Activated T-cell treated with anti-CD3 and anti-CD28 coated beads, Interleukin-2, amount 50 U/mL, for 24 hours (primary cell): ENCODE measurements around the gene PLXDC2.

Experiments used
- DNase-seq: peaks from one replicate; pipeline ENCODE4 v3.0.0-alpha.2; 2020
- H3K27ac Mint-ChIP-seq: 2 replicates; pipeline ENCODE4 v1.8.0; 2020; ENCODE audit warnings: mild to moderate bottlenecking, mixed read lengths
- H3K27me3 Mint-ChIP-seq: 2 replicates; pipeline ENCODE4 v1.8.0; 2020; ENCODE audit warnings: mixed read lengths
- H3K36me3 Mint-ChIP-seq: 2 replicates; pipeline ENCODE4 v1.8.0; 2020; ENCODE audit warnings: low read depth, mixed read lengths
- H3K4me1 Mint-ChIP-seq: 2 replicates; pipeline ENCODE4 v1.8.0; 2020; ENCODE audit warnings: low read depth, mixed read lengths
- H3K4me3 Mint-ChIP-seq: 2 replicates; pipeline ENCODE4 v1.8.0; 2020; ENCODE audit warnings: mild to moderate bottlenecking, moderate library complexity, mixed read lengths
- H3K9me3 Mint-ChIP-seq: 2 replicates; pipeline ENCODE4 v1.8.0; 2020; ENCODE audit warnings: mixed read lengths

The PLXDC2 gene

DNA sequence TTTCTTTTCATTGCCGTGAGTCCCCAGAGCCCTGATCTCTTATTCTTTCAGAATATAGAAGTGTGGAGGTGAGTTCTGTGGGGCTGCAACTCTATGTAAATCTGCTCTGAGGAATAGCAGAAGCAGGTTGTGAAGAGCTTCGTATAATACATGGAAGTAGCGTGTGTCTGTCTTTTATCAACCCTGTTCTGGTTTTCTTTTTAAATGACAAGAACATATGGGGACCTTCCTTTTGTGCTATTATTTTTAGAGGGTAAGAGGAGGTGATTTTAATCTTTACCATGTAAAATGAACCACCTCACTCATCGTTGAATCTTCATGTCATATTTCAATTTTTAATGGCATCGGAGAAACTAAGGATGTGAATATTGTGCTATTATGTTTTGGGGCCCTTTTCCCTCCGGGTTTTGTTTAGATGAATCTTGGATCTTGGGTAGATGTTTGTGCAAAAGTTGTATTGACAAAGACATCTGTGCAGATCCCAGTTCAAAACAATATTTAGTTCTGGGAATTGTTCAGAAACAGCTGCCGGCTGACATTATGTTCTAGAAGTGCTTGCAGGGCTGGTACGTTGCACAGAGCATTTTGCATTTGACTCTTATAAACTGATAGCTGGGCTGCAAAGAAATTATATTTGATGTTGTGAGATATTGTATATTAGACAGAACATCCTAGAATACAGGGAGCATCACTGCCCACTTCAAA, 46.7 kb downstream of the PLXDC2 start:
- no peak overlapping the region for H3K27ac Mint-ChIP-seq
- no peaks in the 10 kb centered on the region for H3K36me3 Mint-ChIP-seq
- peaks cover 14% of the 10 kb centered on the region for H3K9me3 Mint-ChIP-seq
- H3K4me3 Mint-ChIP-seq: no peak overlapping the region
- no peaks in the 10 kb centered on the region for H3K4me1 Mint-ChIP-seq
- DNase-seq: no peak
- H3K27me3 Mint-ChIP-seq: no peaks in the 10 kb centered on the region

- DNase-seq: no peak
- Mint-ChIP-seq H3K9me3 (peaks cover 3% of the 10 kb centered on the region), H3K27ac (no peak overlapping the region), H3K4me1 (no peaks in the 10 kb centered on the region), H3K4me3 (no peak overlapping the region), H3K36me3 (no peaks in the 10 kb centered on the region), H3K27me3 (no peaks in the 10 kb centered on the region)
These were observed 49.4 kb downstream of the PLXDC2 start for GRCh38 chr10:19865676-19866075.

DNA sequence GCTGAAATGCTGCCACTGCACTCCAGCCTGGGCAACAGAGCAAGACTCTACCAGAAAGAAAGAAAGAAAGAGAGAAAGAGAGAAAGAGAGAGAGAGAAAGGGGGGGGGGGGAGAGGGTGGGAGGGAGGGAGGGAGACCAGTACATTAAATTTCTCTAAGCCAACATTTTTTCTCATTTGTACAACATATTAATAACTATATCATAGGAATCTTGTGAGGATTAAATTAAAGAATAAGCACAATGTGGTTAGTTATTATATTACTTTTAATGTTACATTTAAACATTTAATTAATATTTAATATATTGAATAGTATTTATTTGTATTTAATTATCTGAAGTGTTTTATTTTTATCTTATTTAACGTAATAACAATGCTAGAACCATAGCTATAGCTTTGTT, 53.1 kb downstream of the PLXDC2 start:
- Mint-ChIP-seq H3K9me3 (no peaks in the 10 kb centered on the region), H3K4me1 (no peaks in the 10 kb centered on the region), H3K27ac (no peak overlapping the region), H3K36me3 (no peaks in the 10 kb centered on the region), H3K27me3 (no peaks in the 10 kb centered on the region), H3K4me3 (no peak overlapping the region)
- no peak for DNase-seq

GRCh38 chr10:19872504-19873271, 56.5 kb downstream of the PLXDC2 start:
- no peaks in the 10 kb centered on the region for H3K27me3 Mint-ChIP-seq
- H3K9me3 Mint-ChIP-seq: no peaks in the 10 kb centered on the region
- H3K4me3 Mint-ChIP-seq: no peak overlapping the region
- no peak for DNase-seq
- H3K36me3 Mint-ChIP-seq: no peaks in the 10 kb centered on the region
- no peak overlapping the region for H3K27ac Mint-ChIP-seq
- H3K4me1 Mint-ChIP-seq: no peaks in the 10 kb centered on the region

DNA sequence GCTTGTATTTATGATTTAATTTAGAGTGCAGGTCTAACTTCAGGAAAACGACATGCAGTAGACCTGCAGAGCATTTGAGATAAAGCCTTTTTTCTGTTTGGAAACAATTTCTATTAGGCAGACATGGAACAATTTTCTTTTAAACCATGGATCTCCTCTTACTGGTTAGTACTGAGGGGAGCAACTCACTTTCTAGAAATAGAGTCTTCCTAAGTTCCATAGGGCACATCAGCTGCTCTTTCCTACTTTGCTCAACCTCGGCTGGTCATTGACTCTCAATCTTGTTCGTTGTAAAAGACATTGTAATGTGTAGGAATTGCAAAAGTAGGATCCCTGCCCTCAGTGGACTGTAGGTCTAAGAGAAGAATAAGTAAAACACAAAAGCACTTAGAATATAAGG, 58.0 kb downstream of the PLXDC2 start:
- no peak overlapping the region for H3K4me3 Mint-ChIP-seq
- H3K4me1 Mint-ChIP-seq: no peaks in the 10 kb centered on the region
- no peak overlapping the region for H3K27ac Mint-ChIP-seq
- no peaks in the 10 kb centered on the region for H3K9me3 Mint-ChIP-seq
- no peaks in the 10 kb centered on the region for H3K36me3 Mint-ChIP-seq
- DNase-seq: no peak
- no peaks in the 10 kb centered on the region for H3K27me3 Mint-ChIP-seq

- Mint-ChIP-seq H3K4me3 (no peak overlapping the region), H3K4me1 (no peaks in the 10 kb centered on the region), H3K27ac (no peak overlapping the region), H3K36me3 (no peaks in the 10 kb centered on the region), H3K9me3 (no peaks in the 10 kb centered on the region), H3K27me3 (no peaks in the 10 kb centered on the region)
- DNase-seq: no peak
These were observed 58.6 kb downstream of the PLXDC2 start for GRCh38 chr10:19874791-19875190.

DNA sequence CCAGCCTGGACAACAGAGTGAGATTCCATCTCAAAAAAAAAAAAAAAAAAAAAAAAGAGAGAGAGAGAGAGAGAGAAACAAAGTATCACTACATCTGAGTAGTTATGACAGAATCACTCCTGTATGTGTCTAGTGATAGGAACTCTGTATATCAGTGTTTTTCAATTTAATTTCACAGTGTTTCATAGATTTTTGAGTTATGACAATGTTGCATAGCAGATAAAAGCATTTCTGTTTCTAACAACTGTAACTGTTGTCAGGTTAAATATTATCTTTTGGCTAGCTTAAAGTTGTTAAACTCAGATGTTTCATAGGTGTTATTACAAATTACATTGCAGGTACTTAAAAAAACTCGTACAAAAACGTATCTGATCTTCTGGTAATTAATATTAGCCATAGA, 60.3 kb downstream of the PLXDC2 start:
- no peaks in the 10 kb centered on the region for H3K4me1 Mint-ChIP-seq
- H3K27me3 Mint-ChIP-seq: no peaks in the 10 kb centered on the region
- H3K27ac Mint-ChIP-seq: no peak overlapping the region
- peaks cover 2% of the 10 kb centered on the region for H3K9me3 Mint-ChIP-seq
- H3K36me3 Mint-ChIP-seq: no peaks in the 10 kb centered on the region
- no peak for DNase-seq
- no peak overlapping the region for H3K4me3 Mint-ChIP-seq

DNA sequence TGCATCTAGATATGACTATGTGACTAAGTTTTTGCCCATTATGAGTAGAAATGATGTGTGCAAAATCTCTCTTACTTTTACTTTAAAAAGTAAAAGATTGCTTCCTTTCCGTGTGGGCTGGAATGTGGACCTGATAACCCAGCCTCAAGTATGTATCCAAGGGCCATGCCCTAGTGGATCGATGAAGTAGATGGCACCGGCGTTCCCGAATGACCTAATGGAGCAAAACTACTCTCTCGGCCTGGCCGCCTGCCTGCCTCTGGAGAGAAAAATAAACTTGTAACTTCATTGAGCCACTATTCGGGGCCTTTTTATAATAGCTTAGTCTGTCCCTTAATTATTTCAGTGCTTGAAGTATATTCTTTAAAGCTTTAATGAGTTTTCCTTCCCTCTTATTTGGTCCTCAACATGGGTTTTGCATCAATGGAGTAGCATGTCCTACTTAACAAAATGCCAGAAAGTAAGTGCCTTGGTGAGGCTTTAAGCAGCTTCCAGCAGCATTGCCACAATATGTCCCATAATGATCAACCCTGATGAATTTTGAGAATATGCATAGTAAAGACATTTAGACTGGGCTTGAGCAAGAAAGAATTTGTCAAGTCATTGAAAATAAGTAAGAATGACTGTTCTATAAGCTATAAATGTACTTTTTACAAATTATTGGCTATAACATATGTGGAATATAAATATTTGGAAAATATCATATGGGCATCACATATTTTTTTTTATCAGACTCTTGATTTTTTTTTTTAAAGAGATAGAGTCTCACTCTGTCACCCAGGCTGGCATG, 61.4 kb downstream of the PLXDC2 start:
- no peaks in the 10 kb centered on the region for H3K4me1 Mint-ChIP-seq
- peaks cover 6% of the 10 kb centered on the region for H3K9me3 Mint-ChIP-seq
- H3K27me3 Mint-ChIP-seq: no peaks in the 10 kb centered on the region
- no peak overlapping the region for H3K4me3 Mint-ChIP-seq
- no peaks in the 10 kb centered on the region for H3K36me3 Mint-ChIP-seq
- no peak for DNase-seq
- no peak overlapping the region for H3K27ac Mint-ChIP-seq

GRCh38 chr10:19882621-19883020, 66.4 kb downstream of the PLXDC2 start:
- Mint-ChIP-seq H3K4me1 (no peaks in the 10 kb centered on the region), H3K36me3 (no peaks in the 10 kb centered on the region), H3K27me3 (no peaks in the 10 kb centered on the region), H3K4me3 (no peak overlapping the region), H3K9me3 (peaks cover 6% of the 10 kb centered on the region), H3K27ac (no peak overlapping the region)
- no peak for DNase-seq

- Mint-ChIP-seq H3K27me3 (no peaks in the 10 kb centered on the region), H3K36me3 (no peaks in the 10 kb centered on the region), H3K4me1 (no peaks in the 10 kb centered on the region), H3K27ac (no peak overlapping the region), H3K4me3 (no peak overlapping the region), H3K9me3 (no peaks in the 10 kb centered on the region)
- no peak for DNase-seq
These were observed 71.9 kb downstream of the PLXDC2 start for GRCh38 chr10:19888061-19888660.

GRCh38 chr10:19889256-19889655, 73.0 kb downstream of the PLXDC2 start:
- DNase-seq: no peak
- Mint-ChIP-seq H3K27me3 (no peaks in the 10 kb centered on the region), H3K27ac (no peak overlapping the region), H3K4me1 (no peaks in the 10 kb centered on the region), H3K9me3 (no peaks in the 10 kb centered on the region), H3K4me3 (no peak overlapping the region), H3K36me3 (no peaks in the 10 kb centered on the region)

GRCh38 chr10:19891429-19891828, 75.2 kb downstream of the PLXDC2 start:
- no peak for DNase-seq
- Mint-ChIP-seq H3K27ac (no peak overlapping the region), H3K9me3 (no peaks in the 10 kb centered on the region), H3K4me3 (no peak overlapping the region), H3K36me3 (no peaks in the 10 kb centered on the region), H3K27me3 (no peaks in the 10 kb centered on the region), H3K4me1 (no peaks in the 10 kb centered on the region)

GRCh38 chr10:19892270-19892669, 76.0 kb downstream of the PLXDC2 start:
- Mint-ChIP-seq H3K27me3 (no peaks in the 10 kb centered on the region), H3K4me1 (no peaks in the 10 kb centered on the region), H3K36me3 (no peaks in the 10 kb centered on the region), H3K9me3 (peaks cover 4% of the 10 kb centered on the region), H3K4me3 (no peak overlapping the region), H3K27ac (no peak overlapping the region)
- DNase-seq: no peak

DNA sequence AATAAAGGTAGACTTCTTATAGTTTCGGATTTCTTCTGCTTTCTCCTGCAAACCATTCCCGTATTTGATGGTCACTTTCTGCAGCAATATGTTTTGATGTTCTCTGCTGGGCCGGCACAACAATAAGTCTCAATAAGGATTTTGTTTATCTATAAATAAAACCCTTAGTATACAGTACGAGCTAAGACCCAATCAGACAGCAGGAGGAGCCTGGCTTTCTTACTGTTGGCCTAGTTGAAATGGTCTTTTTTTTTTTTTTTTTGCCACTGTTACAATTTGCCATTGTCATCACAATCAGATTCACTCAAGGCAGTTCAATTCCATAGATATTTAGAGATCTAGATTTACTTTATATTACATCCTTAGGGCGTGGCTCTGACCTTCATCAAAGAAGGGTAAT, 76.4 kb downstream of the PLXDC2 start:
- Mint-ChIP-seq H3K4me3 (no peak overlapping the region), H3K27ac (no peak overlapping the region), H3K9me3 (peaks cover 4% of the 10 kb centered on the region), H3K27me3 (no peaks in the 10 kb centered on the region), H3K36me3 (no peaks in the 10 kb centered on the region), H3K4me1 (no peaks in the 10 kb centered on the region)
- DNase-seq: no peak
